HG03457 (cell line): ENCODE data around the gene SPATA20.

Experiments
- ATAC-seq: cut with Tn5 transposase; IDR thresholded peaks from one replicate; pipeline ENCODE4 v1.9.1; 2021; ENCODE audit warnings: moderate number of reproducible peaks; ENCODE audit not compliant: unreplicated experiment

The SPATA20 gene

DNA sequence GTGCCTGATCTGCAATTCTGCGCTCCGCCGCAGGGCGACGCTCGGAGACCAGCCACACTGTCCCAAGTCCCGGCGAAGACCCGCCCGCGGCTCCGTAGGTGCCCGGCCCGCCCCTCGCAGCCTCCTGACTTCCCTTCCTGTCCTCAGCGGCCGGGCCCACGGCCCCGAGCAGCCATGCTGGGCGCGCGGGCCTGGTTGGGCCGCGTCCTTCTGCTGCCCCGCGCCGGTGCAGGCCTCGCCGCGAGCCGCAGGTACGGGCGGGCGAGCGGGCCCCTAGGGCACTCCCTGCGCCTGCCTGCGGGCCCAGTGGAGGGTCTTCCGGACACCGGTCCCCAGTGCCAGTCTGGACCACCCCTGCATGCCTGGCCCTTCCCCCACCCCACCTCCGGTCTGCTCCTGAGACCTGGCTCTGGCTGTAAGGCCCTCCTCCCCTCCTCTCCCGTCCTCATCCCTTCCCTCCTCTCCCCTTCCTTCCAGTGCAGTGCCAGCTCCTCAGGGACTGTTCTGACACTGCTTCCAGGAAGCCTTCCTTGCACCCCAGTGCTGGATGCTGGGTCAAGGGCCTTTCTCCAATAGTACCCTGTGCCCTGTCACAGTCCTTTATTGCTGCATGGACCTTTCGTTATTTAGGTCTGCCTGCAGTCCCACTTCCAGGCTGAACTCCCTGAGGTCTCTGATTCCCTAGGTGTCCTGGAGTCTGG, at the start of gene SPATA20:
Gene SPATA20 (plus strand): TSS at position 140 of the 701 bp plus-strand sequence. CDS start 35 bp downstream, at position 175.
- peak; percentile 56 for ATAC-seq

DNA sequence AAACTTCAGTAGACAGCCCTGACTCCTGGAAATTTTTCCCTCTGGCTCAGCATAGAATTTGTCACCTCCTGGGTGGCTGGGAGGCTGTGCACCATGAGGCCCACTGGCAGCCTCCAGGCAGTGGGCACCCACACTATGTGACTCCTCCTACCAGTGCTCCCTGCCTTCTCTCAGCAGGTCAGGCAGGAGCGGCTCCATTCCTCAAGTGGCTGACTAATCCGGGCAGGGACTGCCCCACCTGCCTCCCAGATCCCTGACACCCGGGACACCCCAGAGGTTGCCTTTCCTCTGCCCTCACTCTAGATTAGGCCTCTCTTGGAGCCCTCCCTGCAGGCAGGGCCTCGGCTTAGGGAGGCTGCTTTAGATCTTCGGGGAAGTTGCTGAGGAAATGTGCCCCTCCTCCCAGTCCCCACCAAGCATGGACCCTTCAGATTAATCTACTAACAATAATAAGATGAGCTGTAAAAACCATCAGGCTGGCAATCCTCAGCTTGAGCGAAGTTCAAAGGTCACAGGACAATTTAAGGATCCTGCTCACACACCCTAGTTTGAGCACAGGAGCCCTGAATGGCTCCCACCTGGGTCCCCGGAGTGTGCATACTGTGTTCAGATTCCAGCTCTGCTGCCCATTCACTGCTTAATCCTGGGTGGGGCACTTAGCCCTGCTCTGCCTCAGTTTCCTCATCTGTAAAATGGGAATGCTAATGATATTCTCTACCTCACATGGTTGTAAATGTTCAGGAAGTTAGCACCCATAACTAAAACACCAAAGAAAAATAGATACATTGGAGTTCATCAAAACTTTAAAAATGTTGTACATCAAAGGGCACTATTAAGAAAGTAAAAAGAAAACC, 48.7 kb upstream of the SPATA20 start:
- no peak for ATAC-seq

DNA sequence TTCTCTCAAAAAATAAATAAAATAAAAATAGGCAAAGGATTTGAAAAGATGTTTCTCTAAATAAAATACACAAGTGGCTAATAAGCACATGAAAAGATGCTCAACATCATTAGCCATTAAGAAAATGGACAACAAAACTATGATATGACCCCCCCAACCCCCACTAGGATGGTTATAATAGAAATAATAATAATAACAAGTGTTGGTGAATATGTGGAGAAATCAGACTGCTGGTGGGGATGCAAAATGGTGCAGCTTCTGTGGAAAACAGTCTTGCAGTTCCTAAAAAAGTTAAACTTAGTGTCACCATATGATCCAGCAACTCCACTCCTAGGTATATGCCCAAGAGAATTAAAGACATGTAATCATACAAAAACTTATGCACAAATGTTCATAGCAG, 47.7 kb upstream of the SPATA20 start:
- no peak for ATAC-seq

DNA sequence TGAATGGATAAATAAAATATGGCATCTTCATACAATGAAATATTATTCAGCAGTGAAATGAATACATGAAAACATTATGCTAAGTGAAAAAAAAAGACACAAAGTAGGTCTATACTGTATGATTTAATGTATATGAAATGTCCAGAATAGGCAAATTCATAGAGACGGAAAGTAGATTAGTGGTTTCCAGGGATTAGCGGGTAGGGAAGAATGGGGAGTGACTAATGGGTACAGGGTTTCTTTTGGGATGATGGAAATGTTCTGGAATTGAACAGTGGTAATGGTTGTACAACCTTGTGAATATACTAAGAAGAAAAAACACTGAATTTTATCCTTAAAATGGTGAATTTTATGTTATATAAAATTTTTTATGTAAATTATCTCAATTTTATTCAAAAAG, 47.3 kb upstream of the SPATA20 start:
- ATAC-seq: no peak

DNA sequence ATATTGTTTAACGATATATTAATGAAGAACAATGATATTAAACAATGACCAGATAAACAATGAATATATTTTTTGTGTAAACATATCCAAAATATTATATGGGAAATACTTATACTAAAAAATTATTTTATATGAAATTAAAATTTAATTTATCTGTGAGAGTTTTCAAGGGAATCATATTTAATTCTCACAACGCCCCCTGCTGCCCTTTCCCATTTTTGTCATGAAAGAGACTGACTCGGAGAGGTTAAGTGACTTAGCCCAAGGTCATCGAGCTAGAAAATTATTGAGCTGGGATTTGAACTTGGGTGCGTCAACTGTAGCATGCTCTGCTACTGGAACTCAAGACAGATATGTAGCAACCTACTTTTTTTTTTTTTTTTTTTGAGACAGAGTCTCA, 45.9 kb upstream of the SPATA20 start:
- no peak for ATAC-seq

DNA sequence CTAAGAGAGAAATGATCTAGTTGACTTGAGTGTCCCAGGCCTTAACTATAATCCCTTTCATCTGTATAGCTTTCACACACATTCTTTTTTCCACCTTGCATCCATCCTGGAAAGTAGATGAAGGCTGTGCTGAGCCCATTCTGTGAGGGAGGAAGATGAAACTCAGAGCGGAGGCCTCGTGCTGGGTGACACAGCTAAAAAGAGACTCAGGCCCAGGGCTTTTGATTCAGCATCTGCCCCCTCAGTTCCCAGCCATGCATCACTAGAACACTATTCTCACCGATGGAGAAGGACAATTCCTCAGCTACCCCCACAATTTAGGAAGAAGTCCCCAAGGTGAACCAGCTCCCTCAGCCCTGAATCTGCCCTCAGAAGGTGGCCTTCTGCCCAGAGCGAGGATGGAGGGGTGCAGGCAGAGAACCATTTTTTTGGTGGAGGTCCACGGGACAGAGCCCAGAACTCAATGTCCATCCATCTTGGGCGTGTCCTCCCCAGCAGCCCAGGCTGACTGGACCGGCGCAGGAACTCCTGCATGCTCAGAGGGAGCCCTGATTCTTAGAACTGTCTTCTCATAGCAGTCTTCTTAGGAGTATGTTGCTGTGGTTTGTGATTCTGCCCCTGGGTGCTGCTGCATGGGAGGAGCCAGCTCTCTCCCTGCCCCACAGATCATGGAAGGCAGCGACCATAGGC, 44.5 kb upstream of the SPATA20 start:
- ATAC-seq: no peak

DNA sequence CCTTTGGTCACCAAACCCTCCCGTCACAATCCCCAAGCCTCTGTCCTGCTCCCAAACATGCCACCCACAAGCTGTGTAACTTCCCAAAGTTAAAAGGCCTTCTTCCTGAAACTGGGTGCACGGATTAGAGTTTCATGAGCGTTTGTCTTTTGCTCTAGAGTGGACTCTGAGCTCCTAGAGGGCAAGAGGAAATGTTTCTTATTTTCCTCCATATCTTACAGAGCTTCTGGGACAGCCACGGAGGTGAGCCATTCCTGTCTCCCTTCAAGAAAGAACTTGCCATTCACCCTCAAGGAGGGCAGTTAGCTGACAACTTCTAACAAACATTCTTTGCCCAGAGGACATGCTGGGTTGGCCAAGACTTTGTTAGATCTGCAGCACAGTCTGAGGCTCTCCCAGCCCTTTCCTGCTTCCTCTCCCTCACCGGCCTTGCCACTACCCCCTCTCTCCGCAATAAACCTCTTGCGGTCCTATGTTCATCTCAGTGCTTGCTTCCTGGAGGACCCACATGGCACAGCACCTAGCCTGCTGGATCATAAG, 41.3 kb upstream of the SPATA20 start:
- ATAC-seq: no peak

DNA sequence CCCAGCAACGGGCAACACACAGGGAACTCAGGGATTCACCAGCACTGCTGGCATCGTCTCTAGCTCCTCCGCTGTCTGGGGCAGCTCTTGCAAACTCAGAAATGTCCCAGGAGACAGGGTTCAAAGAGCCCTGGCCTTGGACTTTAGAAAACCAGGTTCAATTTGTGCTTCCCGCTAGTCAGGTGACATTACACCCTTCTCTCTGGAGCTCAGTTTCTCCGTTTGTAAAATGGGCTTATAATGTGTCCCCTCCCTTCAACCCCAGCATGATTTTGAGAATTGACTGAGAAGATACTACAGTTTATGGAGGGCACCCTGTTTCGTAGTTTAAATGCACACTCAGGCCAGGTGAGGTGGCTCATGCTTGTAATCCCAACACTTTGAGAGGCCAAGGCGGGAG, 40.7 kb upstream of the SPATA20 start:
- ATAC-seq: no peak

DNA sequence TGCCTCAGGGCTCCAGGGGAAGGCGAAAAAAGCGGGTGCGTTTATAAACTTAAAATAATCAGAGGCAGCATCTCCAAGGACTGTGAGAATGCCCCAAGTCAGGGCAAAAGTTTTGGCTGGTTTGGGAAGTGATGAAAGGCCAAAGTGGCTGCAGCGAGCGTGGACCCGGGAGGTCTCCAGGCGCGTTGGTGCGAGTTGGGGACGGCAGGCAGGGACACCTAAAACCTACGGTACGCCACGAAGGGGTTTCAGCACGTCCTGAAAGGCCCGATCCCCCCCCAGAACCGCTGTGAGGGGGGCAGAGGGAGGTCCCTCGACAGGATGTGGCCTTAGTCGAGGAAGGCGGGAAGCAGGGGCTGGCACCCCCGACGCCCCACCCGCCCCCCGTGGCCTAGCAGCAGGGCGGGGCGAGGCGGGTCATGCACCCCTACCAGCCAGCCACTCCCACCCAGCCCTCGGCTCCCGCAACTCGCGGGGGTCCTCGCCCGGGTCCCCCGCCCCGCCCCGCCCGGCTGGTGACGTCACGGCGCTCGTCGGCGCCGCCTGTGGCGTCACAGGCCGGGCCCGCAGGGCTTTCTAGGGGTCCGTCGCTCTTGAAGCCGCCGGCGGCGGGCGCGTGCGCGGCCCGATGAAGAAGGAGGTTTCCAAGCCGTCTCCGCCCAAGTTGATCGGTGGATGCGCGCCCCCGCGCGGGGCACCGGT, 39.0 kb upstream of the SPATA20 start, which contains the start of gene MYCBPAP:
Gene MYCBPAP (plus strand): TSS at position 569 of the 702 bp plus-strand sequence. CDS start 236 bp downstream, outside the sequence.
- no peak for ATAC-seq

DNA sequence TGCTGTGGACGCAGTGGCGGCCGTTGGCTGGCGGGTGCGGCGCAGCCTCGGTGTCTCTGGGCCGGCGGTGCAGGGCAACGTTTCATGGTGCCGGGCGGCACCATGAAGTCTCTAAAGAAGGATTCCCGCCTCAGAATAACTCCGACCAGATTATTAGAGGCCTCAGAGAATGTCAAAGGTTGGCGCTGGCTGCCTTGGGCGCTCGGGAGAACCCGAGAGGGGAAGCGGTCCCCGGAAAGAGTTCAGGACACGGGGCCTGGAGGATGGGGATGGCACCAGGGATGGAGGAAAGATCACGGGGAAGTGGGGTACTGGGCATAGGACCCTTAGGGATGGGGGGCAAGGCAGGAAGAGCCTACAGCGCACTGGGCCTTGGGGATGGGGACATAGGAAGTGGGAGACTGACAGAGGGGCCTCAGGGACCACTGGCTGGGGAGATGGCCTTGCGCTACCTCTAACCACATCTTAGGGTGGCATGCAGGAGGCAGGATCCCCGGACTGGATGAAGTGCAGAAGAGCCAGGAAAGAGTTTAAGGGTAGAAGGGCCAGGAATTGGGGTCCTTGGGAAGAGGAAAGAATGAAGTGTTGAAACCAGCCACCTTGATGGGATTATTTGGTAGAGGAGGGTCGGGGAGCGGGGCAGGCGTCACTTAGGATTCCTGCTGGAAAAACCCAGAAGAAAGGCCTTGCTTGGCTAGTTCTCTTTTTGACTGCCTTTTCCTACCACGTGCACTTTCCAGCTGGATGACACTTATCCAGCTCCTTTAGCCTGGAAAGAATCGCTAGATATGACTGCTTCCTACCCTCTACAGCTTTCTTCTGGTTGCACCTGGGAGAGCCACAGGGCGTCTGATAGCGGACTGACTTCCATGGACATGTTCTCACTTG, 38.2 kb upstream of the SPATA20 start:
- ATAC-seq: no peak

DNA sequence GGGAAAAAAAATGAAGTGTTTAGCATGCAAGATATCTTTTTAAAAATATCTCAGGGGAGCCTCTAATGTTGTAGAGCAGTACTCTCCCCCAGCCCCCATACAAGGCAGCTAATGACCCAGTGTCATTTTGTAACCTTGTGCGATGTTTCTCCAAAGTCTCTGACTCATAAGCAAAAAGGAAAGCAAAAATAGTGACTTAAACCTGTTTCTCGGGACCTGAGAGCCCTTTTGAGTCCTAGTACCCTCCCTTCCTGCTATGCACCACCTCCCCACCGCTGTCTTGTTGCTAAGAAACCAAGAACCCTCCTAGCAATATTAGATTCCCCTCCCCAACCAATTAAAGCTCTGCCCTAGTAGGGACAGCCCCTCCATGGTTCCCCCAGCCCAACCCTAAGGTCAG, 35.9 kb upstream of the SPATA20 start:
- peak; percentile 48 for ATAC-seq

DNA sequence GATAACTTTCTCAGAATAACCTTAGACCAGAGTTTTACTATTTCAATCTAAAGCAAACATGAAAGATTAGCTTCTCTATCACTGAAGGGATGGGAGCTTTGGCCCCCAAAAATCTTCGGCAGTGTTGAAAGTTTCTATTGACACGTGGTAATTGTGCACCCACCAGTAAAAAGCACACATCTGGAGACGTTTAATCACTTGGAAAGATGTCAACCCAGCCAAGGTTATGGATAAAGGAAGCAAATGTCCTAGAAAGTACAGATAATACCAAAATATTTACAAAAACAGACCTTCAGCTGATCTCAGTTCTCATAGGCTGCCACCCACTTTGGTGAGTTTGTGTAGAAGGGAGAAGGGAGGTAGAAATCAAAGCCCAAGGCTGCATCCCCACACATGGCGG, 33.5 kb upstream of the SPATA20 start:
- no peak for ATAC-seq

DNA sequence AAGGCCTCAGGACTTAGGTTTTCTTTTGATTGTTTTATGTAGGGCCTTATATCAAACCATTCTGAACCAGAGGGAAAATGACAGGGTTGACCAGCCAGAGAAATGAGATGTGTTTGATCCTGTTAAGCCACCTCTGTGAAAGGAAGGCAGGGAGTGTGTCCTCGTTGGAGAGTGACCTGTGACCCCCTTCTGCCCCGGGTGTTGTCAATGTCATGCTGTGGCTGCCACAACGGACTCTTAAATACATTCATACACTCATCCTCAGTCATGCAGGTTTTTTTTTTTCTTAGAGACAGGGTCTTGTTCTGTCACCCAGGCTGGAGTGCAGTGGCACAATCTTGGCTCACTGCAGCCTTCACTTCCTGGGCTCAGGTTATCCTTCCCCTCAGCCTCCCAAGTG, 32.6 kb upstream of the SPATA20 start:
- ATAC-seq: no peak

DNA sequence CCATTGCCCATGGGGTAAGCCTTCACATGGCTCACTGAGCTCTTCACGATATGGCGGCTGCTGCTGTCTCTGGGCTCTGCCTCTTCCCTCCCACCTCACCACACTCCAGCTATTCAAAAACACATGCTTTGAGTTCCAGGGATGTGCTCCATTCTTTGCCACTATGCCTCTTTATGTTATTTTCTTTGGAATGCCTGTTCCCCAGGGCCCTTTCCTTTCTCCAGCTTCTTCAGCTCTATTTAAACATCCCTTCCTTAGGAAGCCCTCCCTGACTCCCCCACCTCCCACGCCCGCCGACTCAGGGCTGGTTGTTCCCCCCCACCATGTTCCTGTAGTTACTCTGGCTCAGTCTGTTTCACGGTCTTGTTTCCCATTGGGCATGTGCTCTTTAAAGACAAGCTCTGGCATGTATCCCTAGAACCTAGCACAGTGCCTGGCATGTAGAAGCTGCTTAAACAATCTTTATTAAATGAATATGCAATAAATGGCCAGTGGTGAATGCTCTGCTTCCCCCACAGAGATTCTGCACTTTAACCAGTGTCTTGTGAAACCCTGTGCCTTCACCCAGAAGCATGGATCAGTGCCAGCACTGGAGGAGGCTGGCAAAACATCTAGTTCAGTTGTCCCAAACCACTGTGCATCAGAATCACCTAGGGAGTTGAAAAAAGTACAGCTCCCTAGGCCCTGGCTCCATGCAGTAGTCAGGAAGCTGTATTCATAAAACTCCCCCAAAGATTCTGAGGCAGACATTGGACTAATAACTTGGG, 31.9 kb upstream of the SPATA20 start:
- no peak for ATAC-seq

DNA sequence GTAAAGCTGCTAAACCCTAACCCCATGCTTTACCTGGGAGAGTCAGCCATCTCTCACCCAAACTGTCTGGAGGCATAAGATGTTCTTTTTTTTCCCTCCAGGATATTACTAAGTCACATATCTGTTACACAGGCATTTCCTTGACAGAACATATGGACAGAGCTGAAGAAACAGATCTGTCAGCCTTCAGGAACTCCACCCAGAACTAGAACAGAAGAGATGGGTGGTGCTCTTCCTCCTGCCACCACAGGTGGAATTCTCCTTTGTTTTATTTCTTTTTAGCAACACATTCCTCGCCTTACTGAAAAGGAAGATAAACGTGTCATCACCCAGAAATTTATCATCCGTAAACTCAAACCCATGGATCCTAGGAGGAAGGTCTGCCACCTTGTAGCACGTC, 30.0 kb upstream of the SPATA20 start:
- ATAC-seq: no peak

DNA sequence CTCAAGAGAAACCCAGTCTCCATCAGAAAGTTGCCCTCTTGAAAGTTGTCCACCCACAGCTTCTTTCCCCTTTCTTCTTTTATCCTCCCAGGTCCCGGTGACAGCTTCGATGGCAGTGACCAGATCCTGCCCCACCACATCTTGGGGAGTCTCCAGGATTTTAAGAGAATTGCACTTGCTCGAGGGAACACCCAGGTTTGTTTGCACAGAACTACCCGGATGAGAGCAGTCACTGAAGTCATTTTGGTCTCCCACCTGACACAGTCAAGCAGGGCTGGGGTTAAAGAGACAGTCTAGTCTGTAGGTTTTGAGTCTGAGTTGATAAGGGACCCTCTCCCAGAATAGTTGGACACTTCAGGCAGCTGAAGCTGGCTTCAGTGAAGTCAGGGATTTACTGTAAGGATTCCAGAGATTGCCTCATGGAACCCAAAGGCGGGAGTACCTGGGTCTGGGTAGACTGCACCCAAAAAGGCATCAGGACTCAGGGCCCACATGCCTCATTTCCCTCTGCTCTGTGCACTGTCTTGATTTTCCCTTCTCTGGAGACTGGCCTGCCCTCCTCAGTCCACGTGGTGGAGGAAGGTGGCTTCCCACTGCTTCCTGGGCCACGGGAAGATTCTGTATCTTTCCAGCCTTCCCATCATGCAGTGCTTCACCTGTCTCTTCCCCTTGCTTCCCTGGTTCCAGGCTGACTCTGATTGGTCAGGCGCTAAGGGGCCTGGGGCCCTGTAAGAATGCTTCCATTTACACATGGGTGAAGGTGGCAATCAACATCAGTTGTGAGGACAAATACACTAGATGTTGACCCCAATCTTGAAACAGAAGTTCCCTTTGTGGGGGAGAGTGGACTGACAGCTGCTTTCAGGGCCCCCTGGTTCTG, 29.2 kb upstream of the SPATA20 start:
- no peak for ATAC-seq

DNA sequence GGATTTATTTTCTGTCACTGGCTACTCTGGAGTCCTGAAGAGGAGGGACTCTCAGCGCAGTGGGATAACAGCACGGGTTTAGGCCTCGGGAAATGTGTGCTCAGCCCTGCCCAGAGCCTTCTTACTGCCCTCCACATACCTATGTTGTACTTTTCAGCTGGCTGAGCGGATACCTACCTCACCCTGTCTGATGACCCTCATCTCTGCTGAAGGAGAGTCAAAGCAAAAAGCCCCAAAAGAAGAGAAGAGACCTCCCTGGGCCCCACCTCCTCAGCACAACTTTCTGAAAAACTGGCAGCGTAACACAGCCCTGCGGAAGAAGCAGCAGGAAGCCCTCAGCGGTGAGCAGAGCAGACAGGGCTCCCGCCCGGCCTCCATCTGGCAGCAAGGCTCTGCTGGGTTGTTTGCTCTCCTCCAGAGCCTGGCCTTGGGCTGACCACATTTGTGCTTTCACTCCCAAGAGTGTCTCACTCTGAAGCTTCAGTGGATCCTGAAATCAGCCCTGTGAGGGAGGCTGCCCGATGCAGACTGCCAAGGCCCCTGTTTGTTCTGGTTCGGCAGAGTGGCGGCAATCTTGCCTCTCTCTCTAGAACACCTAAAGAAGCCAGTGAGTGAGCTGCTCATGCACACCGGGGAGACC, 28.5 kb upstream of the SPATA20 start:
- no peak for ATAC-seq
